Activated T-helper 1 cell treated with anti-CD3 and anti-CD28 coated beads, Interleukin-2, amount 50 U/mL, for 16 hours (primary cell): ENCODE data around the gene STXBP5L.
A peak's percentile ranks its signal among the peaks of the same experiment; 100 is the strongest.
"Not testable (repeated sequence)": the region's sequence is repeated elsewhere in the genome, so short reads cannot be mapped to it uniquely, and the experiment has no call there.

ENCODE experiments used
- DNase-seq, 2 donors: peaks; one replicate each; pipeline ENCODE4 v3.0.0-alpha.2; 2020; ENCODE audit warnings: low read depth in 1 of 2, low spot score in 1 of 2

Gene STXBP5L

GRCh38 chr3:120908030-120908794 lies at the start of gene STXBP5L:
Gene STXBP5L (plus strand): TSS chr3:120908205. CDS start chr3:120909579, 1,374 bp downstream.
- peak in 1 of 2 donors; percentile 2 for DNase-seq

GRCh38 chr3:120858521-120858920 lies 49.5 kb upstream of the STXBP5L start:
- no peak for DNase-seq

GRCh38 chr3:120864541-120864940 lies 43.5 kb upstream of the STXBP5L start:
- no peak for DNase-seq

GRCh38 chr3:120875507-120875906 lies 32.5 kb upstream of the STXBP5L start:
- DNase-seq, result no peak

GRCh38 chr3:120875989-120876388 lies 32.0 kb upstream of the STXBP5L start:
- no peak for DNase-seq

GRCh38 chr3:120879411-120879810 lies 28.6 kb upstream of the STXBP5L start:
- no peak for DNase-seq

GRCh38 chr3:120892921-120893320 lies 15.1 kb upstream of the STXBP5L start:
- DNase-seq, result no peak

- DNase-seq, result no peak
These were observed 13.5 kb upstream of the STXBP5L start for GRCh38 chr3:120894316-120895057.

- DNase-seq, result not testable (repeated sequence)
These were observed 6.3 kb upstream of the STXBP5L start for GRCh38 chr3:120901716-120902115.

- DNase-seq, result no peak
These were observed 4.8 kb upstream of the STXBP5L start for GRCh38 chr3:120903221-120903620.

- no peak for DNase-seq
These were observed 361 bp upstream of the STXBP5L start for GRCh38 chr3:120907659-120908029.

- DNase-seq, result no peak
These were observed 993 bp downstream of the STXBP5L start for GRCh38 chr3:120908795-120909601.

- DNase-seq, result no peak
These were observed 1.5 kb downstream of the STXBP5L start for GRCh38 chr3:120909602-120909878.

- no peak for DNase-seq
These were observed 18.1 kb downstream of the STXBP5L start for GRCh38 chr3:120926146-120926545.

GRCh38 chr3:120928991-120929390 lies 21.0 kb downstream of the STXBP5L start:
- no peak for DNase-seq

GRCh38 chr3:120931593-120931992 lies 23.6 kb downstream of the STXBP5L start:
- DNase-seq, result no peak

- DNase-seq, result no peak
These were observed 48.1 kb downstream of the STXBP5L start for GRCh38 chr3:120956143-120956542.

GRCh38 chr3:120982608-120983320 lies 74.8 kb downstream of the STXBP5L start:
- no peak for DNase-seq

GRCh38 chr3:120983321-120983665 lies 75.3 kb downstream of the STXBP5L start:
- no peak for DNase-seq

GRCh38 chr3:120983841-120984240 lies 75.8 kb downstream of the STXBP5L start:
- DNase-seq, result no peak

- DNase-seq, result no peak
These were observed 77.2 kb downstream of the STXBP5L start for GRCh38 chr3:120985242-120985641.
